Activated T-helper 2 cell treated with anti-CD3 and anti-CD28 coated beads, Interferon-gamma antibody, Interleukin-2, Interleukin-4, amounts not matched to agents 10 μg/mL and 5 μg/mL and 100 μg/mL, durations not matched to agents 14 hours and 24 hours and 36 hours (primary cell): ENCODE results near the gene HLCS. TPM values are rescaled to one million over a fixed set of nuclear protein-coding genes. Genes with fewer than 3 reads are reported as not detected.

ENCODE experiments used
- DNase-seq: peaks from one replicate; pipeline ENCODE4 v3.0.0; 2021; ENCODE audit warnings: low spot score
- H3K27ac Mint-ChIP-seq: one replicate; pipeline ENCODE4 v1.8.0; 2021; ENCODE audit warnings: mixed read lengths
- H3K27me3 Mint-ChIP-seq: one replicate; pipeline ENCODE4 v1.8.0; 2021; ENCODE audit warnings: low read depth, mixed read lengths
- H3K36me3 Mint-ChIP-seq: one replicate; pipeline ENCODE4 v1.8.0; 2021; ENCODE audit warnings: low read depth, mixed read lengths
- H3K4me1 Mint-ChIP-seq: one replicate; pipeline ENCODE4 v1.8.0; 2021; ENCODE audit warnings: low read depth, mixed read lengths
- H3K4me3 Mint-ChIP-seq: one replicate; pipeline ENCODE4 v1.8.0; 2021; ENCODE audit warnings: low read depth, mild to moderate bottlenecking, moderate library complexity, mixed read lengths
- H3K9me3 Mint-ChIP-seq: one replicate; pipeline ENCODE4 v1.8.0; 2021; ENCODE audit warnings: mixed read lengths
- intact Hi-C: fragments of 100-400 bp; cut with micrococcal nuclease; formaldehyde crosslinking; loops from one replicate; pipeline ENCODE4 v1.15.1; 2023
- total RNA-seq: library from RNA; stranded (reverse); gene quantifications from 2 replicates; pipeline ENCODE4 v1.2.3, GENCODE V29; 2022

Gene HLCS
- total RNA-seq, 1 donor from 2014 or later: 17.2 TPM

DNA sequence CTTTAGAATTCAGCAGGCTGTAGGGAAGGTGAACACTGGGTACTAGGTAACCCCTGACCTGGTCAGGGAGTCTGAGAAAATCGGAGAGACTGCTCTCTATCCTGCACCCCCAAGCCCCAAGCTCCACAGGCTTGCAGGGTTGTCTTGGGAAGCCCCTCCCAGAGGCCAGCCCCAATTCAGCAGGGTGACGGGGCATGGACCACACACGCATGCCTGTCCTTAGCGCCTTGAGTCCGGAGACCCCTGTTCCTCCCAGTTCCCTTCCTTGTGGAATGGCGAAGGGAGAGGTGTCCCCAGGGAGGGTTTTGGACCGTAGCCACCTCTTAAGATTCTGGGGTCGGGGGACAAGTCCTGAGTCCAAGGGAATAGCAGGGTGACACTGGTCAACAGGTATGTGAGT lies 116.1 kb downstream of the HLCS start:
- no peak overlapping the region for H3K27ac Mint-ChIP-seq
- no peak for DNase-seq
- no peak overlapping the region for H3K4me3 Mint-ChIP-seq
- intact Hi-C loops: no loop called here
- H3K27me3 Mint-ChIP-seq: peaks cover 5% of the 10 kb centered on the region
- H3K9me3 Mint-ChIP-seq: no peaks in the 10 kb centered on the region
- no peaks in the 10 kb centered on the region for H3K36me3 Mint-ChIP-seq
- peaks cover 11% of the 10 kb centered on the region for H3K4me1 Mint-ChIP-seq

GRCh38 chr21:36849461-36850105 lies 116.9 kb downstream of the HLCS start:
- Mint-ChIP-seq H3K9me3 (no peaks in the 10 kb centered on the region), H3K27ac (no peak overlapping the region)
- DNase-seq: no peak

DNA sequence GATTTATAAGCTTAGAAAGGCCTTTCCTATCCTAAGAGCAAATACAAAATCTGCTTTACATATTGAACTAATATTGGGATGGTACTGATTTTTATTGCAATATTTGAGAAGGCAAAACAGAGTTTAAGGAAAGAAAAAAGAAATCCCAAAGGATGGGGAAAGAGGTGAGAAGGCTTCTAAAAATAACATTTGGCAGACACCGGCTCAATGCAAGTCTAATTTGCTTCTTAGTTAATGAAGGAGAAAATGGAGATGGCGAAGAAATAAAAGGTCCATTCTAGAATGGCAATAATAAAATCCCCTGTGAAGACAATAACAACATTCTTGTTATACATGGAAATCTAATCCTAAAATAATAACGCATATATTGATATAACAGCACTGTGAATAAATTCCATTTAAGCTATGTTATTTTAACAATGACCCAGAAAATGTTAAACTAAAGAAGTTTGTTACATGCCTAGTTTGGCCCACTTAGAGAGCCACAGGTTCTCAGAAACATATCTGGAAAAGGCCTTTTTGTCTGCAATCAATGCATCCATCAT lies 117.7 kb downstream of the HLCS start:
- H3K9me3 Mint-ChIP-seq: no peaks in the 10 kb centered on the region
- no peak overlapping the region for H3K4me3 Mint-ChIP-seq
- no peak for DNase-seq
- H3K27me3 Mint-ChIP-seq: peaks cover 5% of the 10 kb centered on the region
- no peak overlapping the region for H3K27ac Mint-ChIP-seq
- intact Hi-C loops: no loop called here
- H3K36me3 Mint-ChIP-seq: no peaks in the 10 kb centered on the region
- peaks cover 9% of the 10 kb centered on the region for H3K4me1 Mint-ChIP-seq

More at GRCh38 chr21:36849461-36850105, 116.9 kb downstream of the HLCS start:
- H3K36me3 Mint-ChIP-seq: no peaks in the 10 kb centered on the region
- intact Hi-C loops: no loop called here
- peaks cover 5% of the 10 kb centered on the region for H3K27me3 Mint-ChIP-seq
- no peak overlapping the region for H3K4me3 Mint-ChIP-seq
- peaks cover 9% of the 10 kb centered on the region for H3K4me1 Mint-ChIP-seq

- H3K4me3 Mint-ChIP-seq: no peak overlapping the region
- H3K27me3 Mint-ChIP-seq: peaks cover 4% of the 10 kb centered on the region
- no peaks in the 10 kb centered on the region for H3K4me1 Mint-ChIP-seq
- no peak overlapping the region for H3K27ac Mint-ChIP-seq
- intact Hi-C loops: no loop called here
- H3K9me3 Mint-ChIP-seq: no peaks in the 10 kb centered on the region
- H3K36me3 Mint-ChIP-seq: no peaks in the 10 kb centered on the region
- no peak for DNase-seq
These were observed 119.3 kb downstream of the HLCS start for GRCh38 chr21:36847189-36847588.

GRCh38 chr21:36846631-36847030 lies 119.8 kb downstream of the HLCS start:
- DNase-seq: no peak
- H3K27me3 Mint-ChIP-seq: peaks cover 4% of the 10 kb centered on the region
- no peaks in the 10 kb centered on the region for H3K9me3 Mint-ChIP-seq
- H3K4me1 Mint-ChIP-seq: no peaks in the 10 kb centered on the region
- no peak overlapping the region for H3K27ac Mint-ChIP-seq
- intact Hi-C loops: no loop called here
- no peak overlapping the region for H3K4me3 Mint-ChIP-seq
- no peaks in the 10 kb centered on the region for H3K36me3 Mint-ChIP-seq

DNA sequence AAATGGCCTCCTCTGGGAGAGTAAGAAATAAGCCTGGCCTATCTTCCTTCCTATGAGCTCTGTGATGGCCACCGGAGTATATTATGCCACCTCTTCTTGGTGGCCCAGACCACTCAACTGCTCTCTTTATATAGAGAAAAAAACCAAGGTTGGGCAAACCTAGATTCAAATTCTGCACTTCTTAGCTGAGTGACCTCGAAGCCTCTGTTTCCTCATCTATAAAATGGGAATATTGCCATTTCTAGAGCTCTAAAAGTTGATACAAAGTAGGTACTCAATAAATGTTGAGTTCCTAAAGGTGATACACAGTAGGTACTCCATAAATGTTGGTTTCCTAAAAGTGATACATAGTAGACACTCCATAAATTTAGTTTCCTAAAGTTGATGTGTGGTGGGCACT lies 120.7 kb downstream of the HLCS start:
- Mint-ChIP-seq H3K4me3 (no peak overlapping the region), H3K27me3 (peaks cover 4% of the 10 kb centered on the region), H3K9me3 (no peaks in the 10 kb centered on the region), H3K36me3 (no peaks in the 10 kb centered on the region), H3K4me1 (no peaks in the 10 kb centered on the region), H3K27ac (no peak overlapping the region)
- no peak for DNase-seq
- intact Hi-C loops: no loop called here

GRCh38 chr21:36845070-36845469 lies 121.4 kb downstream of the HLCS start:
- Mint-ChIP-seq H3K27me3 (peaks cover 4% of the 10 kb centered on the region), H3K4me1 (no peaks in the 10 kb centered on the region), H3K9me3 (no peaks in the 10 kb centered on the region), H3K27ac (no peak overlapping the region), H3K36me3 (no peaks in the 10 kb centered on the region), H3K4me3 (no peak overlapping the region)
- intact Hi-C loops: no loop called here
- no peak for DNase-seq

- Mint-ChIP-seq H3K27ac (no peak overlapping the region), H3K4me3 (no peak overlapping the region), H3K27me3 (no peaks in the 10 kb centered on the region), H3K36me3 (no peaks in the 10 kb centered on the region), H3K4me1 (no peaks in the 10 kb centered on the region), H3K9me3 (no peaks in the 10 kb centered on the region)
- intact Hi-C loops: no loop called here
- no peak for DNase-seq
These were observed 124.6 kb downstream of the HLCS start for GRCh38 chr21:36841866-36842265.

DNA sequence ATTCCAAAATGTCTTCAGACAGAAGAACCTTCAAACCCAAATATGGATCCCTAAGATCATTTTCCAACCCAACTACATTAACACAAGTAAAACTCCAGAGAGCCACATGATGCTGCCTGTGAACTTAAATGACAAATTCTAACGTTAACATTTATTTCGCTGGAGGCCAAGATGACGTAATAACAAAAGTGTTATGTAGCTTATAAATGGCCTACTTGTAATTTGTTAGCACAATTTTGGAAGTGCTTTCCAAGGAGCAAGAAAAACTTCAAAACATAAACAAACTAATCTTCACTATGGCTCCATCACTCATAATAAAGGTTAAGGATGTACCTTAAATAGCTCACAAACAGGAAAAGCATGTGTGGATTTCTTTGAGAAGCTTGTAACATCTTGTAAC lies 126.7 kb downstream of the HLCS start:
- Mint-ChIP-seq H3K27ac (no peak overlapping the region), H3K9me3 (no peaks in the 10 kb centered on the region), H3K36me3 (no peaks in the 10 kb centered on the region), H3K27me3 (no peaks in the 10 kb centered on the region), H3K4me3 (no peak overlapping the region), H3K4me1 (no peaks in the 10 kb centered on the region)
- intact Hi-C loops: no loop called here
- no peak for DNase-seq

- Mint-ChIP-seq H3K4me1 (no peaks in the 10 kb centered on the region), H3K27ac (no peak overlapping the region), H3K36me3 (no peaks in the 10 kb centered on the region), H3K27me3 (no peaks in the 10 kb centered on the region), H3K9me3 (no peaks in the 10 kb centered on the region), H3K4me3 (no peak overlapping the region)
- DNase-seq: no peak
- intact Hi-C loops: no loop called here
These were observed 127.3 kb downstream of the HLCS start for GRCh38 chr21:36839123-36839522.

- Mint-ChIP-seq H3K4me3 (no peak overlapping the region), H3K9me3 (no peaks in the 10 kb centered on the region)
These were observed 131.1 kb downstream of the HLCS start for GRCh38 chr21:36835383-36835795.

GRCh38 chr21:36834192-36834591 lies 132.3 kb downstream of the HLCS start:
- H3K4me3 Mint-ChIP-seq: no peak overlapping the region
- no peaks in the 10 kb centered on the region for H3K36me3 Mint-ChIP-seq
- intact Hi-C loops: no loop called here
- DNase-seq: no peak
- H3K27ac Mint-ChIP-seq: no peak overlapping the region
- peaks cover 4% of the 10 kb centered on the region for H3K4me1 Mint-ChIP-seq
- no peaks in the 10 kb centered on the region for H3K27me3 Mint-ChIP-seq
- H3K9me3 Mint-ChIP-seq: no peaks in the 10 kb centered on the region

More at GRCh38 chr21:36835383-36835795, 131.1 kb downstream of the HLCS start:
- Mint-ChIP-seq H3K27me3 (no peaks in the 10 kb centered on the region), H3K36me3 (no peaks in the 10 kb centered on the region), H3K27ac (no peak overlapping the region), H3K4me1 (peaks cover 4% of the 10 kb centered on the region)
- intact Hi-C loops: no loop called here
- DNase-seq: no peak

DNA sequence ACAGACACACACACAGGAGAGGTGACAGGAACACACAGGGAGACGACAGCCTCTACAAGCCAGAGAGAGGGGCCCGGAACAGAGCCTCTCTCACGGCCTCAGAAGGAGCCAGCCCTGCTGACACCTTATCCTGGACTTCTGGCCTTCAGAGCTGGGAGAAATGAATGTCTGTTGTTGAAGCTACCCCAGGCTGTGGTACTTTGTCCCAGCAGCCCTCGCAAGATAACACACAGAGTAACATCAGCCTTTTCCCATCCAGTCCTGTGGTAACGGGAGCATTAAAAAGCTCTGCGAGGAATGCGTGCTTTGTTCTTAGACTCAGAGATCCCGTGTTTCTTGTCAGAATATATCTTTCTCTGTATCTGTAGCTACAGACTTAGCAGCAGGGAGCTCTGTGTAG lies 136.4 kb downstream of the HLCS start:
- intact Hi-C loops: no loop called here
- no peak overlapping the region for H3K27ac Mint-ChIP-seq
- no peak for DNase-seq
- H3K4me3 Mint-ChIP-seq: no peak overlapping the region
- no peaks in the 10 kb centered on the region for H3K36me3 Mint-ChIP-seq
- H3K9me3 Mint-ChIP-seq: no peaks in the 10 kb centered on the region
- no peaks in the 10 kb centered on the region for H3K27me3 Mint-ChIP-seq
- peaks cover 4% of the 10 kb centered on the region for H3K4me1 Mint-ChIP-seq
